Middle frontal gyrus (tissue), 1 donor: Measurements from ENCODE around the gene SLC26A11.
"Not testable (repeated sequence)": the region's sequence is repeated elsewhere in the genome, so short reads cannot be mapped to it uniquely, and the experiment has no call there.

ENCODE experiments used
- DNase-seq: peaks from one replicate; pipeline ENCODE4 v3.0.0-alpha.2; 2015; ENCODE audit warnings: low spot score; ENCODE audit errors: extremely low spot score

The SLC26A11 gene

DNA sequence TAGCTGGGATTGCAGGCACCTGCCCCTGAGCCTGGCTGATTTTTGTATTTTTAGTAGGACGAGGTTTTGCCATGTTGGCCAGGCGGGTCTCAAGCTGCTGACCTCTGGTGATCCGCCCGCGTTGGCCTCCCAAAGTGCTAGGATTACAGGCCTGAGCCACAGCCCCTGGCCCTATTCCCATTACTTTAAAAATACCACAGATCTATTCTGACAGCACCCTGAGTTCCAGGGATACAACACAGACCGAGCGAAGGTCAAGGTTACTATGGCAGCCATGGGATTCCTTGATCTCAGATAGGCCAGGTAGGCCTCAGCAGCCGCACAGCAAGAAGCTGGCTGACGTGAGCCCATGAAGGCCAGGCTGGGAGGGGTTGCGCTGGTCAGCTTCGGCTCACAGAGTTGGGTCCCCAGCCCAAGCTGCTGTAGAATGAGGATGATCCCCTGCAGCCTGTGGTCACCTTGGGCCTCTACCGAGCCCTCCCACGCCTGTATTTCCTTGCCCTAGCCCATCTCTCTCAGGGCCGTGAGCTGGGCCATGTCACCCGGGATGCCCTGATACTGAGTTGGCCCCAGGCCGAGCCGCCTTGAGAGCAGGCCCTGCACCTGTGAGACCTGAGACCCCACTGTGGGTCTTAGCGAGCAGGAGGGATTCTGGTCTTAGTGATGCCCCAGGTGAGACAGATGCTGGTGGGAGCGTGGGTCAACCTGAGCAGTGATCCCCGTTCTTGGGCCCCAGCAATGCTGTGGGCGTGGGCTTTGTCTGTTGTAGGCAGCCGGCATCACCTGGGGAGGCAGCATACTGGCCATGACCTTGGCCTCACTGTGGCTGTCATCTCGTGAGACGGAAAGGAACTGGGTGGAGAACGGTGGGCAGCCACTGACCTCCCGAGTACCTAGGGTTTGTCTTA is 23.6 kb downstream of the SLC26A11 start:
- DNase-seq, result no peak

DNA sequence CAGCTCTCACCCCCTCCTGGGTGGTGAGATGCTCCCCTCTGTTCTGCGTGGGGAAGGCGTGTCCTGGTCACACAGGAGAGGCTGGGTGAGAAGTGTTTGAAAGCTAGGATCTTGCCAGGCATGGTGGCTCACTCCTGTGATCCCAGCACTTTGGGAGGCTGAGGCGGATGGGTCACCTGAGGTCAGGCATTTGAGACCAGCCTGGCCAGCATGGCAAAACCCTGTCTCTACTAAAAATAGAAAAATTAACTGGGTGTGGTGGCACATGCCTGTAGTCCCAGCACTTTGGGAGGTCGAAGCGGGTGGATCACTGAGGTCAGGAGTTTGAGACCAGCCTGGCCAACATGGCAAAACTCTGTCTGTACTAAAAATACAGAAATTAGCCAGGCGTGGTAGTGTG is 24.2 kb downstream of the SLC26A11 start:
- not testable (repeated sequence) for DNase-seq

DNA sequence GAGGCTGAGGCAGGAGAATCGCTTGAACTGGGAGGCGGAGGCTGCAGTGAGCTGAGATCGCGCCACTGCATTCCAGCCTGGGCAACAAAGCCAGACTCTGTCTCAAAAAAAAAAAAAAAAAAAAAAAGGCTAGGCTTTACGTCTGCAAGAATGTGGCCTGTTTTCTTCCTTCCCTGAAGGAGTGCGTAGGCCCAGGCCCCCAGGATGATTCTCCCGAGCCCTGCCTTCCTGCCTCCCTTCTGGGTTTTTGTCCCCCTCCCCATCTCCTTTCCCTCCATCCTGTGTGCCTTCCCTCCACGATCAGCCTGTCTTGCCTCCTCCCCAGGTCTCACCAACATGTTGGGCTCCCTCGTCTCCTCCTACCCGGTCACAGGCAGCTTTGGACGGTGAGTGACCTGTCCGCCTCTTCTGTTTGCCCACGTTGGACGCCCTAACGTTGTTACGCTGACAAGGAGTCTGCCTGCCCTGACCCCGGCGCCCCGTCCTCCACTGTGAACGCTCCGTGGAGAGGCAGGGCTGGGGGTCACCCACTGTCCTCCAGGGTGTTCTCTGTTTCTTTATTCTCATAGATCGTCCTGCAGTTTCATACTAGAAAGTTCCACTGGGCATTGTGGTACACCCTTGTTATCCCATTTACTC is 24.8 kb downstream of the SLC26A11 start:
- DNase-seq, result no peak

DNA sequence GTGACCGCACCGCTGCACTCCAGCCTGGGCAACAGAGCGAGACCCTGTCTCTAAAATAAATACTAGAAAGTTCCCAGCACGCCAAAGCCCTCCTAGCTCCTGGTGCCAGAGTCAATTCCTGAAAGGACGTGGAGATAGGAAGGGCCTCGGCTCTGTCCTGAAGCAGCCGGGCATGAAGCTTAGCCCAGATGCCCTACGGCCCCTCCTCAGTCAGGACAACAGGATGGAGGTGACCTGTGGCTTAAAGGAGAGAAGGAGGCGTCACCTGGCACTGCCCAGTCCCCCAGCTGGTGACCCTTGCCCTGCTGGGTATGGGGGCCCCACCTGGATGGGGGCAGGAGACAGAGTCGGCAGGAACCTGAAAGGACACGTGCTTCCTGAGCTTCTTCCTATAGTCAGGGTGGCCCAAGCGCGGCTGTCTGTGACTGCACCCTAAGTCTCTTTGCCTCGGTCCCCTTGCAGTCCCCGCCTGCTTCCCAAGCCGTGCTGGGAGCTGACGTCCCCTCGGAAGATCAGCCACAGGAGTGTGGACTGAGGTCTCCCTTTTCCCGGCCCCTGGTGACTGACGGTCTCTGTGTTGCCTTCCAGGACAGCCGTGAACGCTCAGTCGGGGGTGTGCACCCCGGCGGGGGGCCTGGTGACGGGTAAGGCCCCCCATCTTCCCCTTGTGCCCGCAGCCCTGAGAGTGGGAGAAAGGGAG is 25.5 kb downstream of the SLC26A11 start:
- no peak for DNase-seq

DNA sequence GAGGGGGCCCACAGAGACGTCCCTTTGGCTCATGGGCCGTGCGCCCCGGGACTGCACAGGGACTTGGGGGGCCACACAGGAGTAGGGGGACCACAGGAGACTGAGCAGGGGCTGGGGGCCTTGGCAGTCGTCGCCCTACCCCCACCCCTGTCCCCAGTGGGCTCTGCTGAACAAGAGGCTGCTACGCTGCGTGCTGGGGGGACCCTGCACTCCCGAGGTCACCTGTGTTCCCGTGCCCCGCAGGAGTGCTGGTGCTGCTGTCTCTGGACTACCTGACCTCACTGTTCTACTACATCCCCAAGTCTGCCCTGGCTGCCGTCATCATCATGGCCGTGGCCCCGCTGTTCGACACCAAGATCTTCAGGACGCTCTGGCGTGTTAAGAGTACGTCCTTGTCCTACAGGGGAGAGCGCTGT is 26.0 kb downstream of the SLC26A11 start:
- DNase-seq, result no peak

DNA sequence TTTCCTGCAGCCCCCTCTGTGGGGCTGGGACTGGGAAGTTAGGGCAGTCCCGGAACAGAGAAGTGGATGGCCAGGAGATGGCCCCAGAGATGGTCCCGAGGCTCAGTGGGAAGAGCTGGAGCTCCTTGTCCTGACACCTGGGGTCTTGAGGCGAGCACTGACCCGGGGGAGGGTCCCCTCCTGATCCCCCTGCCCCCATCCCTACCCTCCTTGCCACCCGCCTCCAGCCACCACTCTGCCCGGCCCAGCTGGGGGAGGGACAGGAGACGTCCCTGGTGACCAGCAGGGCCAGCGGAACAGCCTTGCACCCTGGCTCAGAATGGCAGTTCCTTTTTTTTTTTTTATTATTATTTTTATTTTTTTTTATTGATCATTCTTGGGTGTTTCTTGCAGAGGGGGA is 26.5 kb downstream of the SLC26A11 start:
- DNase-seq, result no peak

DNA sequence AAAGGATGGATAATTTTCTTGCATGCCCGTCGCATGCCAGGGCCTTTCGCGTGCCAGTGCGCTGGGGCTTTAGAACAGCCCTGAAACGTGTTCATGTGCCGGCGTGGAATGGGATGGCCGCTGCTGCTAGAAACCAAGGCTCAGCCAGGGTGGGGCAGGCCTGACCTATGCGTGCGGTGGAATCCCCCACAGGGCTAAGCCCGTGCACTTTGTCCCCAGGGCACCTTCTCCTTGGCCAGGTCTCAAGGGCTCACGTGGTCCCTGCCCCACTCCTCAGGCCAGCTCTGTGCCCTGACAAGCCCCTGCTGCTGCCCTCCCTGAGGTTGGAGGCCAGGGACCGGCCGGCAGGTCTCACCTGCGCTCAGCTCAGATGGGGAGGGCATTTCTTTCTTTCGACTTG is 27.3 kb downstream of the SLC26A11 start:
- no peak for DNase-seq

DNA sequence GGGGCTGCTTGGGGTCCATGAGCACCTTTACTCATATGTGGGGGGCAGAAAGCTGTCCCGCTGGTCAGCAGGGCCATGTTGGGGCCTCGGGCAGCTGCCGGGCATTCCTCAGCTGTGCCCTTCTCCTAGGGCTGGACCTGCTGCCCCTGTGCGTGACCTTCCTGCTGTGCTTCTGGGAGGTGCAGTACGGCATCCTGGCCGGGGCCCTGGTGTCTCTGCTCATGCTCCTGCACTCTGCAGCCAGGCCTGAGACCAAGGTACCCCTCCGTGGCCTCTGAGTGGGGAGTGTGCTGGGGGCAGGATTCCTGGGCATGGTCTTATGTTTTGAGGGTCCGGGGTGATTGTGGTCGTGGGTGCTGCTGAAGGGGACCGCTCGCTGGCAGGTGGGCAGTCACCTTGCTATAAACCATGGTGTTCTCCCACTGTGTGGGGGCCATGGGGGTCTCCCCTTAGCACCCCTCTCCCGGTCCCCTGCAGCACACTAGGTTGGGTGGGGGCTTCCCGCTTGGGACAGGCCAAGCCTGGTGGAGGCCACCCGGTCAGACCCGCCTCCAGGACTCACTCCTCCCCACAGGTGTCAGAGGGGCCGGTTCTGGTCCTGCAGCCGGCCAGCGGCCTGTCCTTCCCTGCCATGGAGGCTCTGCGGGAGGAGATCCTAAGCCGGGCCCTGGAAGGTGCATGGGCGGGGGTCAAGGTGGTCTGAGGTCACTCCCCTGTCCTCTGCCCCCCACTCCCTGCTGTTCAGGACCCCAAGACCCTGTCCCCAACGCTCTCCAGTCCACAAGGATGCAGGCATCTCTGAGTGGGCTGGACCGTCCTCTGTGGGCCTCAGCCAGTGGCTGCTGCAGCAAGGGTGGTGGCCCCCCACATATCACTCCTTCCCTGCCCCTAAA is 28.0 kb downstream of the SLC26A11 start:
- DNase-seq, result no peak

DNA sequence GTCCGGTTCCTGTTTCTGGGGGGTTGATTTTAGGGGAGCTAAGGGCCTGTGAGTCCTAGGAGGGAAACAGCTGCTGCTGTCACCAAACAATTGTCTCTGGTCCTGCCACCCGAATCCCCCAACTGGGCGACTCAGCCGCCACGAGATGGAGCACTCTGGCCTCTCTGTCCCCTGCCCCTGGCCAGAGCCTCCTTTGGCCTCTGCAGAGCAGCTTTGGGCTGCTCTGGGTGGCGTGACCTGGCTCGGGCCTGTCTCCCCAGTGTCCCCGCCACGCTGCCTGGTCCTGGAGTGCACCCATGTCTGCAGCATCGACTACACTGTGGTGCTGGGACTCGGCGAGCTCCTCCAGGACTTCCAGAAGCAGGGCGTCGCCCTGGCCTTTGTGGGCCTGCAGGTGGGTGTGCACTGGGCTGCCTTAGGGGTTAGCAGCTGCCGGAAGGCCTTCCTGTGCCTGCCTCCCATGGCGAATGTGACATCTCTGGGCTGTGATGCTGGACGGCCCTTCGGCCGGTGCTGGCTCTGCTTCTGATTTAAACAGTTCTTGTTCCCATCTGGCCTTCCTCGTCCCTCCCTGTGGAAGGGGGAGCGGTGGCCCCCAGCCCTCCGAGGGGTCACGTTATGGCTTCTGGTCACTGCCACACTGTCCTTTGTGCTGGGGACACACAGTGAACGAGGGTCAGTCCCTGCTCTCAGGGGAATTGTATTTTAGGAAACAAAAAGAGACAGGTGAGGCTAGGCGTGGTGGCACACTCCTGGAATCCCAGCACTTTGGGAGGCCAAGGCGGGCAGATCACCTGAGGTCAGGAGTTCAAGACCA is 28.9 kb downstream of the SLC26A11 start:
- DNase-seq, result no peak

DNA sequence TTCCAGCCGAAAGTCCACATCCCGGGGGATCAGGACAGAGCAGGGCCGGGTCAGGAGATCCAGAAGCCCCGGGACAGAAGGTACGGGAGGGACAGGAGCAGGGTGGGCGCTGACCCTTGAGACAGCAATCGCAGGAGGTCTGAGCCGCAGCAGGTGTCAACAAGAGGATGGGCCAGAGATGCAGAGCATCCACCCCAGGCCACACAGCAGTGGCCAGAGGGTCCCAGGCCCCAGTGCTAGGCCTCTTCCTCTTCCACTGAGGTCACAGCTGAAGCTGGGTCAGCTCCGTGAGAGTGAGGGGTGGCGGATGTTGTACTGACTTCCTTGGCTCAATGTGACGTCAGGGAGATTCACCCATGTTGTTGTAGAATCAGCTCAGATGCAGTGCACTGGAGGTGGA is 31.7 kb downstream of the SLC26A11 start:
- DNase-seq, result no peak

DNA sequence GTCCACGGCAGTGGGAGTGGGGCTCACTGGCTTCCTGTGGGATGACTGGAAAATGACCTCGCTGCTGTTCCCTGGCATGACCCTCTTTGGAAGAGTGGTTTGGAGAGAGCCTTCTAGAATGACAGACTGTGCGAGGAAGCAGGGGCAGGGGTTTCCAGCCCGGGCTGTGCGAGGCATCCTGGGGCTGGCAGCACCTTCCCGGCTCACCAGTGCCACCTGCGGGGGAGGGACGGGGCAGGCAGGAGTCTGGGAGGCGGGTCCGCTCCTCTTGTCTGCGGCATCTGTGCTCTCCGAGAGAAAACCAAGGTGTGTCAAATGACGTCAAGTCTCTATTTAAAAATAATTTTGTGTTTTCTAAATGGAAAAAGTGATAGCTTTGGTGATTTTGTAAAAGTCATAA is 32.6 kb downstream of the SLC26A11 start:
- no peak for DNase-seq

DNA sequence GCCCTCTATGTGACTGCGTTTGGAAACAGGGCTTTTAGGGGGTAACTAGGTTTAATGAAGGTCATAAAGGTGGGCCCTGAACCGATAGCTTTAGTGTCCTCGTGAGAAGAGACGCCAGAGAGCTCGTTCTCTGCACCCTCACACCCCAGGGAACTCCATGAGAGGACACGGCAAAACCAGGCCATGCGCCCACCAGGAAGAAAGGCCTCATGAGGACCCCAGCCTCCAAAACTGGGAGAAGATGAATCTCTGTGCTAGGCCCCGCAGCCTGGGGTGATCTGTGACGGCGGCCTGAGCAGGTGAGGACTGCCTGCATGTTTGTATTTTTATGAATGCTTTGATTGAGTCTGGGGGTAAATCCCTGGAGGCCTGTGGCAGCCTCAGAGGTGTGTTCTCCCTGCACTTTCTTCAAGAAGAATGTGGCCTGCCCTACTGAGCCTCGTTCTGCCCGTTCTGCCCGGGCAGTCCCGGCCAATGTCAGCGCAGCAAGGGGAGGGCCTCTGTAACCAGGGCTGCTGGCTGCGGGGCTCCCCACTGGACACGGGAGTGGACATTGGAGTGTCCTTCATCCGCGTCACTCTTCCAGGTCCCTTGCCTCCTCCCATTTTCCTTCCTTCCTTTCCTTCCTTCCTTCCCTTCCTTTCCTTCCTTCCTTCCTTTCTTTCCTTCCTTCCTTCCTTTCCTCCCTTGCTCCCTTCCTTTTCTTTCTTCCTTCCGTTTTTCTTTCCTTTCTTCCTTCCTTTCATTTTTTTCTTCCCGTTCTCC is 33.6 kb downstream of the SLC26A11 start:
- no peak for DNase-seq

DNA sequence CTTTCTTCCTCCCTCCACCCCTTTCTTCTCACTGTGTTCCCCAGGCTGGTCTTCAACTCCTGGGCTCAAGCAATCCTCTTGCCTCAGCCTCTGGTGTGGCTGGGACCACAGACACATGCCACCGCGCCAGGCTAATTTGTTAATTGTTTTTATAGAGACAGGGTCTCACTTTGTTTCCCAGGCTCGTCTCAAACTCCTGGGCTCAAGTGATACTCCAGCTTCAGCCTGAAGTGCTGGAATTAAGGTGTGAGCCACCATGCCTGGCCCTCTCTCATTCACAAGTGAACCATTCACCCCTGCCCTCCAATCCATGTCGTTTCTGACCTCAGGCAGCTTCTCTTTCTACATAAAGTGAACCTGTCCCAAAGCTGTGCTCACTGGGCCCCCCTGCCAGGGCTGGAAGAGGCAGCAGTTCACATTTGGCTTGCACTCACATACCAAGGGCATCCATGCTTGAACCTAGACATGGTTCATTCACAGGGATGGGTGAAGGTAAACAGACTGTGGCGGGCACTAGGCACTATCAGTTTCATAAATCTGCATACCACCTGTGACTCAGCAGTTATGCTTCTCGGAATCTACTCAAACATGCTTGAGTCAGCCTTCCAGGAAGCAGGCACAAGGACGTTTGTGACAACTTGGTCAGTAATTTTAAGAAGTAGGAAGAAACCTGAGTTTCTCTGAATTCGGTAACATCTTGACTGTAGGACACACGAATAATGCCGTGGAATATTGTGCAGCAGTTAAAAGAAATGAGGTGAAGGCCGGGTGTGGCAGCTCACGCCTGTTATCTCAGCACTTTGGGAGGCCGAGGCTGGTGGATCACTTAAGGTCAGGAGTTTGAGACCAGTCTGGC is 34.4 kb downstream of the SLC26A11 start:
- DNase-seq, result no peak

DNA sequence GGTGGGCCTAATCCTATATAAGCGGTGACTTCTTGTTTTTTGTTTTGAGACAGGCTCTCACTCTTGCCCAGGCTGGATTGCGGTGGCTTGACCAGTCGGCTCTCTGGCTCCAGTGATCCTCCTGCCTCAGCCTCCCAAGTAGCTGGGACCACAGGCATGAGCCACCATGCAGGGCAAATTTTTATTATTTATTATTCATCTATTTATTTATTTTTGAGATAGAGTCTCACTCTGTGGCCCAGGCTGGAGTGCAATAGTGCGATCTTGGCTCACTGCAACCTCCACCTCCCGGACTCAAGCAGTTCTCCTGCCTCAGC is 35.8 kb downstream of the SLC26A11 start:
- no peak for DNase-seq

DNA sequence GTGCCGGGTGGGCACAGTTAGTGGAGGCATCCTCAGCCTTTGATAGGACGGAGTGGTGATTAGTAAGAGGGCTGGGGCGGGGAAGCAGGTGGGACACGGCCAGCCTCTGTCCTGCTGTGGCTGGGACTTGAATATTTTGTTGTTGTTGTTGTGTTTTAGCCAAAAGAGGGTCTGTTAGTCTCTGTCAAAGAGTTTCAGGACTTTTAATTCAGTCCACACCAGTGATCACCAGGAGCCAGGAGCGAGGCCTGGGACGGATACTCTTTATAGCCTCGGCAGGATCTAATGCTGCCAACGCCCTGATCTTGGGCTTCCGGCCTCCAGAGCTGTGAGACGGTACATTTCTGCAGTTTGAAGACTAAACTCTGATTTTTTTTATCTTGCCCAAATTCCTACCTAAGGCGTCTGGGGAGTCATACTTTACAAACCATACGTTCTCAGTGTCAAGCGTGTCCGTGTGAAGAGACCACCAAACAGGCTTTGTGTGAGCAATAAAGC is 37.5 kb downstream of the SLC26A11 start:
- DNase-seq, result no peak

DNA sequence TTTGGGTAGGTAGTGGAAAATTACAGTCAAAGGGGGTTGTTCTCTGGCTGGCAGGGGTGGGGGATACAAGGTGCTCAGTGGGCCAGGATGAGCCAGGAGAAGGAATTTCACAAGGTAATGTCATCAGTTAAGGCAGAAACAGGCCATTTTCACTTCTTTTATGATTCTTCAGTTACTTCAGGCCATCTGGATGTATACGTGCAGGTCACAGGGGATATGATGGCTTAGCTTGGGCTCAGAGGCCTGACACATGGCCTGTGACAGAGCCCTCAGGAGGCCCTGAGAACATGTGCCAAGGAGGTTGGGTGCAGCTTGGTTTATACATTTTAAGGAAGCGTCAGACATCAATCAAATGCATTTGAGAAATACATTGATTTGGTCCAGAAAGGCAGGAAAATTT is 38.1 kb downstream of the SLC26A11 start:
- DNase-seq, result not testable (repeated sequence)

DNA sequence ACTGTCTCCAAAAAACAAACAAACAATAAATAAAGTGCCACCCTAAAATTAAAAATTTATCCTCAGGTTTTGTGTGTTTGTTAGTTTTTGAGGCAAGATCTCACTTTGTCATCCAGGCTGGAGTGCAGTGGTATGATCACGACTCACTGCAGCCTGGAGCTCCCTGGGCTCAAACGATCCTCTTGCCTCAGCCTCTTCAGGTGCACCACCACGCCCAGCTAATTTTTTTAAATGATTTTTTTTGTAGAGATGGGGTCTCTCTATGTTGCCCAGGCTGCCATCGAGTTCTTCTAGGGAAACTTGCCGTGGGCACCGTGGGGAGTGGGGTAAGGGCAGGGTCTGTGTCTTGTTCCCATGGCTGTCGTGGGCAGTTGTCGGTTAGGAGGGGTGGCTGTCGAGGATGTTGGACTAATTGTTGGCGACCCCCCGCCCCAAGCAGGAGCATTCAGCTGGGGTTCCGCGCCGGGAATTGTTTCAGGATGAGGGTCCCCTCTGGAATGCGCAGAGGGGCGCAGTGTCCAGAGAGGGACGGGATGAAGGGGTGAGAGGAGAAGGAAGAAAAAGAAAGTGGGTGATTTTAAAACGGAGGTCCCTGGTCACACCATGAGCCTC is 39.3 kb downstream of the SLC26A11 start:
- DNase-seq, result no peak

DNA sequence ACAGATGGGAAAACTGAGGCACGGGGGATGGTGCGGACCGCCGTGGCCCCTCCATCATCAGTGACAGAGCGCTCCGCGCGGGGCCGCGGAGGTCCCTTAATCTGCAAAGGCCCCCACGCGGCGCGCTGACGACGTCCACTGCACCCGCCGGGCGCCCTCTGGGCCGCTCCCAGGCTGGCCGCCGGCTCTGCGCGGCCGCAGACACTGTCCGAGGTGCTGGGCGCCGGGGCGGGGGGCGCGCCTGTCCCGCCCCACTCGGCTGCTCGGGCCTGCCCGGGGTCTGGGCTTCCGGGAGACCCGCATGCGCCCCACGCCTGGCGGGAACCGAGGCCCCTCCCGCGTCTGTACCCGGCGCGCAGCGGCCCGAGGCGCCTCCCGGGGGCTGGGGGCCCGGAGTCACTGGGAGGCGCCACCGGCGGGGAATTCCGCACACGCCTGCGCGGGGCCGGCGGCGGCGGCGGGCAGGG is 39.9 kb downstream of the SLC26A11 start:
- peak; percentile 13 for DNase-seq
